HCT116 (cell line): ENCODE measurements around the gene BRMS1L. TPM values are rescaled to one million over a fixed set of nuclear protein-coding genes. Genes with fewer than 3 reads are reported as not detected.

ENCODE experiments used
- ATAC-seq: fragments of 200-7000 bp; cut with Tn5 transposase; 2 replicates; pipeline ENCODE4 v1.9.1; 2020; ENCODE audit warnings: mild to moderate bottlenecking, moderate library complexity
- BruUV-seq: library from RNA; stranded (reverse); fragments of 400-500 nt; replicated peaks from 2 replicates; lab custom pipeline; 2021; lab: Mats Ljungman, UMichigan
- CTCF ChIA-PET: fragments of 300-600 bp; sonication (Branson Sonifier 250); formaldehyde crosslinking; loops from one replicate; lab custom pipeline; 2021; ENCODE audit warnings: antibody characterized with exemption; lab: Charles Lee
- POLR2A ChIA-PET: fragments of 300-600, 350-600 bp; sonication (Branson Sonifier 250); formaldehyde crosslinking; loops from one replicate; lab custom pipeline; 2021; ENCODE audit warnings: antibody characterized with exemption; lab: Charles Lee
- RAD21 ChIA-PET, 2 experiments: fragments of 300-600 bp; sonication (Branson Sonifier 250); formaldehyde crosslinking; loops; one replicate each; lab custom pipeline; 2023; ENCODE audit warnings: low total read pairs in 2 of 2; ENCODE audit not compliant: uncharacterized antibody in 2 of 2, unreplicated experiment in 2 of 2, low non-redundant PET in 1 of 2; lab: Charles Lee
- DNase-seq: peaks from one replicate; pipeline ENCODE4 v3.0.0-alpha.2; 2010; ENCODE audit warnings: low read depth, low spot score
- H2AFZ ChIP-seq: fragments of 200-600 bp; shearing (Covaris generic), sonication (generic); 2 replicates; pipeline ENCODE4 v1.6.1; 2017; ENCODE audit warnings: low read depth, mixed run types, mixed read lengths, antibody characterized with exemption, low read length; ENCODE audit not compliant: poor library complexity, severe bottlenecking
- H3K27ac ChIP-seq: 2 replicates; pipeline ENCODE4 v1.5.1; 2012; ENCODE audit warnings: low read depth, low read length
- H3K27me3 ChIP-seq: fragments of 200-600 bp; sonication (generic); 2 replicates; pipeline ENCODE4 v1.6.1; 2016; ENCODE audit warnings: mixed run types, low read length, mixed read lengths; ENCODE audit not compliant: insufficient read depth
- H3K36me3 ChIP-seq, 2 experiments: fragments of 200-500 bp in 1 of 2; fragments of 200-600 bp in 1 of 2; sonication (Bioruptor generic) in 1 of 2; sonication (generic) in 1 of 2; 2 replicates each; pipeline versions ENCODE4 v1.5.1 to v1.6.1; 2014 to 2016; ENCODE audit warnings: low read length in 2 of 2, inconsistent platforms in 1 of 2, mixed read lengths in 1 of 2, mixed run types in 1 of 2; ENCODE audit not compliant: insufficient read depth in 2 of 2, control insufficient read depth in 1 of 2
- H3K4me1 ChIP-seq, 2 experiments: fragments of 200-600 bp in 1 of 2; sonication (generic) in 1 of 2; 2 replicates each; pipeline versions ENCODE4 v1.5.1 to v1.6.1; 2012 to 2017; ENCODE audit warnings: low read length in 2 of 2, inconsistent platforms in 1 of 2, mild to moderate bottlenecking in 1 of 2, mixed read lengths in 1 of 2, mixed run types in 1 of 2, moderate library complexity in 1 of 2; ENCODE audit not compliant: insufficient read depth in 2 of 2, control insufficient read depth in 1 of 2
- H3K4me2 ChIP-seq: fragments of 200-600 bp; sonication (generic); 2 replicates; pipeline ENCODE4 v1.6.1; 2017; ENCODE audit warnings: mixed run types, low read length, mixed read lengths
- H3K4me3 ChIP-seq, 2 experiments: fragments of 200-600 bp in 1 of 2; sonication (generic) in 1 of 2; replicated peaks in 1 of 2; 2 replicates each; pipeline ENCODE4 v1.5.1; 2011 to 2016; ENCODE audit warnings: low read length in 2 of 2, control low read depth in 1 of 2, low read depth in 1 of 2, mild to moderate bottlenecking in 1 of 2, mixed read lengths in 1 of 2, mixed run types in 1 of 2
- H3K79me2 ChIP-seq: fragments of 200-600 bp; sonication (generic); 2 replicates; pipeline ENCODE4 v1.6.1; 2017; ENCODE audit warnings: mild to moderate bottlenecking, mixed run types, low read length, moderate library complexity, mixed read lengths; ENCODE audit not compliant: insufficient read depth
- H3K9ac ChIP-seq: fragments of 200-600 bp; sonication (generic); 2 replicates; pipeline ENCODE4 v1.6.1; 2016; ENCODE audit warnings: low read length, mixed read lengths
- H3K9me2 ChIP-seq: fragments of 200-600 bp; sonication (generic), shearing (Covaris generic); 2 replicates; pipeline ENCODE4 v1.6.1; 2017; ENCODE audit warnings: mixed run types, mild to moderate bottlenecking, moderate library complexity; ENCODE audit not compliant: insufficient read depth
- H3K9me3 ChIP-seq, 2 experiments: fragments of 200-500 bp in 1 of 2; fragments of 200-600 bp in 1 of 2; sonication (Bioruptor generic) in 1 of 2; sonication (generic) in 1 of 2; 2 replicates each; pipeline ENCODE4 v1.6.1; 2014 to 2017; ENCODE audit warnings: low read length in 2 of 2, mixed read lengths in 2 of 2, inconsistent platforms in 1 of 2, low read depth in 1 of 2, mild to moderate bottlenecking in 1 of 2, mixed run types in 1 of 2, moderate library complexity in 1 of 2; ENCODE audit not compliant: control insufficient read depth in 1 of 2, insufficient read depth in 1 of 2
- H4K20me1 ChIP-seq: fragments of 200-600 bp; sonication (generic), shearing (Covaris generic); 2 replicates; pipeline ENCODE4 v1.6.1; 2017; ENCODE audit warnings: mixed run types, mild to moderate bottlenecking, moderate library complexity; ENCODE audit not compliant: insufficient read depth
- ATF3 ChIP-seq: IDR thresholded peaks from 2 replicates; pipeline ENCODE4 v1.6.1; 2012
- CBX3 ChIP-seq: IDR thresholded peaks from 2 replicates; pipeline ENCODE4 v1.6.1; 2012; ENCODE audit warnings: low read depth
- CEBPB ChIP-seq: IDR thresholded peaks from 2 replicates; pipeline ENCODE4 v1.6.1; 2012; ENCODE audit warnings: low read depth
- CTCF ChIP-seq, 3 experiments: fragments of 200-600 bp in 1 of 3; sonication (generic) in 1 of 3; IDR thresholded peaks in 2 of 3; conservative IDR thresholded peaks in 1 of 3; 2 replicates each; pipeline ENCODE4 v1.5.1; 2012 to 2017; ENCODE audit warnings: low read depth in 2 of 3, low read length in 2 of 3, antibody characterized with exemption in 1 of 3, borderline replicate concordance in 1 of 3, control low read depth in 1 of 3, mild to moderate bottlenecking in 1 of 3, mixed read lengths in 1 of 3, mixed run types in 1 of 3, moderate library complexity in 1 of 3; ENCODE audit not compliant: insufficient read depth in 1 of 3
- EZH2 ChIP-seq: fragments of 200-600 bp; sonication (generic); IDR thresholded peaks from 2 replicates; pipeline ENCODE4 v1.6.1; 2017; ENCODE audit warnings: antibody characterized with exemption, mixed run types
- JUND ChIP-seq: IDR thresholded peaks from 2 replicates; pipeline ENCODE4 v1.6.1; 2012
- RAD21 ChIP-seq: IDR thresholded peaks from 2 replicates; pipeline ENCODE4 v1.6.1; 2012; ENCODE audit warnings: low read depth, mild to moderate bottlenecking
- REST ChIP-seq: IDR thresholded peaks from 2 replicates; pipeline ENCODE4 v1.6.1; 2012; ENCODE audit warnings: low read depth
- SRF ChIP-seq: IDR thresholded peaks from 2 replicates; pipeline ENCODE4 v1.6.1; 2012; ENCODE audit warnings: low read depth
- ZNF274 ChIP-seq: fragments of 200-500 bp; sonication (Bioruptor generic); IDR thresholded peaks from 2 replicates; pipeline ENCODE4 v1.6.1; 2014; ENCODE audit warnings: mild to moderate bottlenecking, low read depth, low read length, inconsistent platforms
- intact Hi-C: fragments of 100-400 bp; cut with micrococcal nuclease; formaldehyde crosslinking; loops from 2 replicates; pipeline ENCODE4 v1.10.0; 2022
- total RNA-seq: library from RNA; stranded (reverse); gene quantifications from one replicate; pipeline ENCODE4 v1.2.1, GENCODE V29; 2021; ENCODE audit not compliant: unreplicated experiment

Gene BRMS1L
- total RNA-seq, 1 experiment from 2014 or later, result 6.2 TPM

GRCh38 chr14:35807131-35807961 is 18.8 kb upstream of the BRMS1L start:
- H3K27me3 ChIP-seq, result no peaks in the 10 kb centered on the region
- no peak for DNase-seq
- POLR2A ChIA-PET, result interaction anchor here (3.0 kb wide), 1 partner anchor 19 kb away, joined by 10 read pairs; the partner anchor contains the start of gene BRMS1L
- RAD21 ChIA-PET, result no interaction called here
- no peak for ATAC-seq
- H3K36me3 ChIP-seq, result no peaks in the 10 kb centered on the region
- H3K27ac ChIP-seq, result no peak overlapping the region
- H2AFZ ChIP-seq, result no peak overlapping the region
- H3K4me2 ChIP-seq, result peak overlapping the region; percentile 93
- no peaks in the 10 kb centered on the region for H3K9me2 ChIP-seq
- CTCF ChIA-PET, result interaction anchor here (1.3 kb wide), 1 partner anchor 14 kb away, joined by 4 read pairs; no protein-coding TSS in a partner anchor
- H3K9me3 ChIP-seq, result no peaks in the 10 kb centered on the region
- H4K20me1 ChIP-seq, result no peaks in the 10 kb centered on the region
- no peak overlapping the region for H3K9ac ChIP-seq
- H3K4me1 ChIP-seq, result peaks cover 8 to 10% of the 10 kb centered on the region in 2 experiments; a peak in 3 of 4 replicates
- BruUV-seq, result TSS peak; percentile 55
- TF ChIP-seq CEBPB, result no peak
- no peak for TF ChIP-seq RAD21
- no peak for TF ChIP-seq REST
- no peak for TF ChIP-seq SRF
- TF ChIP-seq EZH2, result no peak
- TF ChIP-seq JUND, result no peak
- TF ChIP-seq CBX3, result no peak
- no peak for TF ChIP-seq ATF3
- no peak for TF ChIP-seq CTCF (IDR thresholded peaks at IDR 0.05 in 2 of 3, conservative IDR thresholded peaks at IDR 0.05 in 1 of 3; ENCODE audit: borderline replicate concordance in 1 of 3, insufficient read depth in 1 of 3, low read depth in 2 of 3, low read length in 2 of 3)
- TF ChIP-seq ZNF274, result no peak
- H3K79me2 ChIP-seq, result peaks cover 46% of the 10 kb centered on the region
- peak overlapping the region; percentile 81 to 82; a peak in 2 of 4 replicates for H3K4me3 ChIP-seq
- intact Hi-C loops, result no loop called here
